Testis (tissue), 3 donors: Measurements from ENCODE around the gene CASK. TPM values are rescaled to one million over a fixed set of nuclear protein-coding genes. Genes with fewer than 3 reads are reported as not detected.

Source experiments
- DNase-seq: peaks from one replicate; pipeline ENCODE4 v3.0.0-alpha.2; 2019
- H3K27ac ChIP-seq, 2 donors: fragments of 200-600 bp; sonication (generic); one replicate each; pipeline ENCODE4 v1.5.1; 2019
- H3K27me3 ChIP-seq: fragments of 200-600 bp; sonication (generic); one replicate; pipeline ENCODE4 v1.5.1; 2019
- H3K36me3 ChIP-seq: fragments of 200-600 bp; sonication (generic); one replicate; pipeline ENCODE4 v1.5.1; 2017; ENCODE audit warnings: low read depth; ENCODE audit errors: missing control alignments
- H3K4me1 ChIP-seq: fragments of 200-600 bp; sonication (generic); one replicate; pipeline ENCODE4 v1.5.1; 2019
- H3K4me3 ChIP-seq, 2 donors: fragments of 200-600 bp; sonication (generic); one replicate each; pipeline ENCODE4 v1.5.1; 2017 to 2019
- H3K9me3 ChIP-seq: fragments of 200-600 bp; sonication (generic); one replicate; pipeline ENCODE4 v1.5.1; 2017
- POLR2A ChIP-seq: fragments of 450-650 bp; IDR thresholded peaks from one replicate; pipeline ENCODE4 v1.6.1; 2017; ENCODE audit warnings: antibody characterized with exemption, mild to moderate bottlenecking, moderate library complexity
- WGBS, 2 donors: methylation state at CpG; one replicate each; pipeline ENCODE4 v1.1.5; 2018; 5-methylcytosine and 5-hydroxymethylcytosine counted together
- intact Hi-C: fragments of 100-400 bp; cut with DNase I; formaldehyde crosslinking; loops from one replicate; pipeline ENCODE4 v1.15.1; 2023; ENCODE audit warnings: low total_unique reads
- polyA plus RNA-seq: library from polyadenylated mRNA; stranded (reverse); fragments of 350-450 nt; fragmentation: Illumina TruSeq; extraction: RNeasy Lipid Tissue Mini Kit (QIAGEN cat#74804); gene quantifications from one replicate; pipeline ENCODE4 v1.2.3, GENCODE V29; 2014; ENCODE audit warnings: low read depth, low replicate concordance; ENCODE audit not compliant: insufficient read depth
- total RNA-seq, 2 donors: library from RNA; depleted of rRNA; stranded (reverse); fragments of >200 nt; gene quantifications; one replicate each; pipeline ENCODE4 v1.2.3, GENCODE V29; 2016
- TF ChIP-seq, protein P1 (sequence below), 3 experiments: fragments of 450-650 bp in 2 of 3; fragments of 200-600 bp in 1 of 3; sonication (generic) in 1 of 3; IDR thresholded peaks; one replicate each; pipeline ENCODE4 v1.5.1; 2016 to 2019; ENCODE audit warnings: antibody characterized with exemption in 3 of 3, mild to moderate bottlenecking in 2 of 3, moderate library complexity in 1 of 3

The CASK gene
- total and polyA plus RNA-seq, 3 donors from 2014 or later = 8.5 to 20.9 (median 14.5) TPM

DNA sequence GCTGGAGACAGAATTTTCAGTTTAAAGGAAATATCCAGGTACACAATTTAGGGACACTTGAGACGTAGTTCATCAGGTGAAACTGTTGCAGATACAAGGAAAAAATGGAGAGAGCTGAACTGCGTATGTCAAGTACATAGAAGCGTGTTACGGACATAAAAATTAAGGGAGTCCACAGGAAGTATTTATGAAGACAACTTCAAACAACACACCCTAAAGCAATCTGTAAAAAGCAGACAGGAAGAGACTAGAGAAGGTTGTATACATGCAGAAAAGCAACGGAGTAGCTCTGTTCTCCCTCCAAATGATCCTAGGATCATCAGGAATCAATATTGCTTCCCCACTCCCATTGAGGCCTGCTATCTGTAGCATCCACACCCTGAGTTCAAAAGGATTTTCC is 5.8 kb downstream of the CASK start:
- TF ChIP-seq, protein P1, sequence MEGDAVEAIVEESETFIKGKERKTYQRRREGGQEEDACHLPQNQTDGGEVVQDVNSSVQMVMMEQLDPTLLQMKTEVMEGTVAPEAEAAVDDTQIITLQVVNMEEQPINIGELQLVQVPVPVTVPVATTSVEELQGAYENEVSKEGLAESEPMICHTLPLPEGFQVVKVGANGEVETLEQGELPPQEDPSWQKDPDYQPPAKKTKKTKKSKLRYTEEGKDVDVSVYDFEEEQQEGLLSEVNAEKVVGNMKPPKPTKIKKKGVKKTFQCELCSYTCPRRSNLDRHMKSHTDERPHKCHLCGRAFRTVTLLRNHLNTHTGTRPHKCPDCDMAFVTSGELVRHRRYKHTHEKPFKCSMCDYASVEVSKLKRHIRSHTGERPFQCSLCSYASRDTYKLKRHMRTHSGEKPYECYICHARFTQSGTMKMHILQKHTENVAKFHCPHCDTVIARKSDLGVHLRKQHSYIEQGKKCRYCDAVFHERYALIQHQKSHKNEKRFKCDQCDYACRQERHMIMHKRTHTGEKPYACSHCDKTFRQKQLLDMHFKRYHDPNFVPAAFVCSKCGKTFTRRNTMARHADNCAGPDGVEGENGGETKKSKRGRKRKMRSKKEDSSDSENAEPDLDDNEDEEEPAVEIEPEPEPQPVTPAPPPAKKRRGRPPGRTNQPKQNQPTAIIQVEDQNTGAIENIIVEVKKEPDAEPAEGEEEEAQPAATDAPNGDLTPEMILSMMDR (IDR thresholded peaks at IDR 0.05) = no peak
- TF ChIP-seq POLR2A = no peak
- H3K27ac ChIP-seq = no peak overlapping the region
- WGBS, 2 donors = 80 to 95% methylated on average over 5 of the region's 5 CpGs
- H3K36me3 ChIP-seq = no peaks in the 10 kb centered on the region
- H3K9me3 ChIP-seq = no peaks in the 10 kb centered on the region
- no peaks in the 10 kb centered on the region for H3K4me1 ChIP-seq
- H3K4me3 ChIP-seq = no peak overlapping the region
- no peak for DNase-seq
- H3K27me3 ChIP-seq = no peaks in the 10 kb centered on the region
- intact Hi-C loops = no loop called here

DNA sequence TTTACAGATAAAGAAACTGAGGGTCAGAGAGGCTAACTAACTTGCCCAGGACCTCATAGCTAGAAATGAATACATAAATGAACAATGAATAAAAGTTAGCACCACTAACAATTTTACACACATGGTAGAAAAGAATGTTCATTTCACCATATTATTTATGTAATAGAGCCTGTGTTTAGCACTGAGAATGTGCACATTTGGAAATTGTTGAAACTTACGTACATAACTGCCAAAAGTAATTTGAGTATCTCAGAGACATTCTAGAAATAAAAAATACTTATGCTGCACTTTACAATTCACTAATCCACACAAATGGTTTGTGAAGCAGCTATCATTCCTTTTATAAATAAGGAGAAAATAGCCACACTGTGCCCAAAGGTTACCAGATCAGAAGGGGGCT is 9.9 kb downstream of the CASK start:
- Histone ChIP-seq H3K36me3 (no peaks in the 10 kb centered on the region), H3K9me3 (no peaks in the 10 kb centered on the region), H3K27ac (no peak overlapping the region), H3K4me3 (no peak overlapping the region), H3K4me1 (no peaks in the 10 kb centered on the region), H3K27me3 (no peaks in the 10 kb centered on the region)
- WGBS, 2 donors = 75 to 83% methylated on average over 1 of the region's 1 CpG
- DNase-seq = no peak
- TF ChIP-seq, protein P1 (IDR thresholded peaks at IDR 0.05) = no peak
- TF ChIP-seq POLR2A = no peak
- intact Hi-C loops = no loop called here

DNA sequence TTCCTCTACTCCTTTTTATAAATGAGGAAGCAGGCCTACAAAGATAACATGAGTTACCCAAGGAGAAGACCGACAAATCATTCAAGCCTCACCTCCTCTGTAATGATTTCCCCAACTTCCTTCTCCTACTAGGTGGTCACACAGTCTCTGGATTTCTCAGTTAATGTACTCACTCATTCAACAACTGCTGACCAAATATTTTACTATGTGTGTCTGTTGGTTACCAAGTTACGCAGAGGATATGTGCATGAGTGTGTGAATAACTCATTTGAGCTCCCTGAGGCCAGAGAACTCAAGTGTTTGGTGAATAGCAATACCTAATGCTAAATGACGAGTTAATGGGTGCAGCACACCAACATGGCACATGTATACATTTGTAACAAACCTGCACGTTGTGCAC is 10.4 kb downstream of the CASK start:
- intact Hi-C loops = no loop called here
- WGBS, 2 donors = 93 to 94% methylated on average over 4 of the region's 4 CpGs
- H3K9me3 ChIP-seq = no peaks in the 10 kb centered on the region
- DNase-seq = no peak
- TF ChIP-seq, protein P1 (IDR thresholded peaks at IDR 0.05) = no peak
- no peak for TF ChIP-seq POLR2A
- no peak overlapping the region for H3K4me3 ChIP-seq
- H3K36me3 ChIP-seq = no peaks in the 10 kb centered on the region
- H3K27me3 ChIP-seq = no peaks in the 10 kb centered on the region
- no peaks in the 10 kb centered on the region for H3K4me1 ChIP-seq
- H3K27ac ChIP-seq = no peak overlapping the region

DNA sequence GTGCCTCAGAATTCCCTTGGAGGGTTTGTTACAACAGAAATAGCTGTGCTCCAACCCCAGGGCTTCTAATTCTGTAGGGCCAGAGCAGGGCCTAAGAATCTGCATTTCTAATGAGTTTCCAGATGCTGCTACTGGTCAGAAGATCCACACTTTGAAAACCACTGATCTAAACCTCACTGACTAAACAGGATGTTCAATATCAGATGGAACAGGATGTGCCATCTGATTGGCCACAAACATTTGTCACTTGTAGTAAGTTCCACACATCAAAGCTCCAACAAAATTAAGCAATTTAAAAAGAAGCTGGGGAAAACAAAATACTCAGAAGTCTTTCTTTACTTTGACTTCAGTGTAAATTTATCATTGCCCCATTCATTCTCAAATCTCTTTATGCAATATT is 14.3 kb downstream of the CASK start:
- H3K4me1 ChIP-seq = no peaks in the 10 kb centered on the region
- intact Hi-C loops = no loop called here
- no peak for TF ChIP-seq POLR2A
- TF ChIP-seq, protein P1 (IDR thresholded peaks at IDR 0.05) = no peak
- DNase-seq = no peak
- H3K27ac ChIP-seq = no peak overlapping the region
- H3K36me3 ChIP-seq = no peaks in the 10 kb centered on the region
- H3K27me3 ChIP-seq = no peaks in the 10 kb centered on the region
- no peak overlapping the region for H3K4me3 ChIP-seq
- H3K9me3 ChIP-seq = no peaks in the 10 kb centered on the region

DNA sequence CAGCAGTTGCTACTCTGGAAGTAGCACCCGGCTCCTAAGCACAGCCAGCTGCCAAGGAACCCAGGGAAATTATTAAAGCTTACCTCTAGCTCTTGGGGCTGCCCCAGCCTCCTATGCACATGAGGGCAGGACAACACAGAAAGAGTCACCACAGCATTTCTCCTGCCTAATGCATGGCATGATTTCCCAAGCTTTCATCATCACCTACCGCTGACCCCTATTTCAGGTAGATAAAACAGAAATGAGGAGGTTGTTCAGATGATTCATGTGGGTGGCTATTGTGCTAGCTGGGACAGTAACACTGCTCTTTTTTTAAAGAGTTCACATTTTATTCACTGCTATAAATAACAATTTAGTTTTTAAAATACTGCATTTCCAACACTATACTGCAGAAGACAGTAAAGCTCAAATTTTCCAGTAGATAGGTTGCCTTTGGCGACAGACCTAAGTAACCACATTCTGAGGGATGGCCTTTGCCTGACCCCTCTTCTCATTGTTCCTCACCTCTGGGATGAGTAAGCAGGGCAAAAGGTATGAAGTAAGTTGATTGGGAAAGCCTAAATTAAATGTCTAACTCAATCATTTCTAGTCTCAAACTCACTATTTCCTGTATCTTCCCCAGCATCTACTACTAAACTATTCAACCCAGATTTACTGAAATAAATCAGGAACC is 16.7 kb downstream of the CASK start:
- no peak overlapping the region for H3K27ac ChIP-seq
- TF ChIP-seq, protein P1 (IDR thresholded peaks at IDR 0.05) = no peak
- no peak for TF ChIP-seq POLR2A
- no peaks in the 10 kb centered on the region for H3K9me3 ChIP-seq
- H3K4me3 ChIP-seq = no peak overlapping the region
- no peaks in the 10 kb centered on the region for H3K36me3 ChIP-seq
- DNase-seq = no peak
- H3K4me1 ChIP-seq = no peaks in the 10 kb centered on the region
- H3K27me3 ChIP-seq = no peaks in the 10 kb centered on the region
- 88 to 92% methylated on average over 3 of the region's 3 CpGs for WGBS, 2 donors
- intact Hi-C loops = no loop called here
